Stimulated activated CD4-positive, alpha-beta T cell treated with anti-CD3 and anti-CD28 coated beads, TNF-alpha, amount 100 ng/mL, for 1 hour (primary cell): ENCODE data around the gene BCAS3.
"Not testable (repeated sequence)": the region's sequence is repeated elsewhere in the genome, so short reads cannot be mapped to it uniquely, and the experiment has no call there.

Experiments used
- DNase-seq, 3 donors: peaks; one replicate each; pipeline ENCODE4 v3.0.0-alpha.2; 2020; ENCODE audit warnings: low read depth in 3 of 3, low spot score in 1 of 3

The BCAS3 gene

GRCh38 chr17:60989846-60990245, 312.2 kb downstream of the BCAS3 start:
- DNase-seq, result no peak

- no peak for DNase-seq
Measured at GRCh38 chr17:60993497-60993896, 315.8 kb downstream of the BCAS3 start.

GRCh38 chr17:60995680-60996079, 318.0 kb downstream of the BCAS3 start:
- DNase-seq, result no peak

GRCh38 chr17:61000911-61001310, 323.3 kb downstream of the BCAS3 start:
- no peak for DNase-seq

GRCh38 chr17:61002316-61002736, 324.7 kb downstream of the BCAS3 start:
- no peak for DNase-seq

- DNase-seq, result no peak
Measured at GRCh38 chr17:61005358-61005757, 327.7 kb downstream of the BCAS3 start.

GRCh38 chr17:61005958-61006357, 328.3 kb downstream of the BCAS3 start:
- not testable (repeated sequence) for DNase-seq

GRCh38 chr17:61007980-61008379, 330.3 kb downstream of the BCAS3 start:
- DNase-seq, result no peak

- DNase-seq, result no peak
Measured at GRCh38 chr17:61009663-61010062, 332.0 kb downstream of the BCAS3 start.

GRCh38 chr17:61010661-61011170, 333.1 kb downstream of the BCAS3 start:
- DNase-seq, result no peak

- DNase-seq, result no peak
Measured at GRCh38 chr17:61011251-61011650, 333.6 kb downstream of the BCAS3 start.

GRCh38 chr17:61015966-61016365, 338.3 kb downstream of the BCAS3 start:
- no peak for DNase-seq

- DNase-seq, result no peak
Measured at GRCh38 chr17:61017317-61018006, 339.8 kb downstream of the BCAS3 start.

- no peak for DNase-seq
Measured at GRCh38 chr17:61018938-61019337, 341.3 kb downstream of the BCAS3 start.

GRCh38 chr17:61023996-61024395, 346.3 kb downstream of the BCAS3 start:
- DNase-seq, result no peak

- DNase-seq, result no peak
Measured at GRCh38 chr17:61026818-61027217, 349.2 kb downstream of the BCAS3 start.

- no peak for DNase-seq
Measured at GRCh38 chr17:61029181-61029580, 351.5 kb downstream of the BCAS3 start.

- no peak for DNase-seq
Measured at GRCh38 chr17:61040666-61041065, 363.0 kb downstream of the BCAS3 start.

GRCh38 chr17:61042348-61042747, 364.7 kb downstream of the BCAS3 start:
- not testable (repeated sequence) for DNase-seq

- DNase-seq, result no peak
Measured at GRCh38 chr17:61047515-61047914, 369.9 kb downstream of the BCAS3 start.

- DNase-seq, result no peak
Measured at GRCh38 chr17:61048376-61049106, 370.9 kb downstream of the BCAS3 start.

- DNase-seq, result no peak
Measured at GRCh38 chr17:61053469-61053868, 375.8 kb downstream of the BCAS3 start.
